Natural killer cell (primary cell): ENCODE data around the gene SLC20A1. TPM values are rescaled to one million over a fixed set of nuclear protein-coding genes. Genes with fewer than 3 reads are reported as not detected.

Source experiments
- ATAC-seq, 3 donors: fragments of 150-1000 bp in 2 of 3; fragments of 200-7000 bp in 1 of 3; cut with Tn5 transposase; 1 replicate in 1 of 3; 2 replicates in 2 of 3; pipeline ENCODE4 v1.10.0; 2021; ENCODE audit warnings: mild to moderate bottlenecking in 2 of 3, moderate library complexity in 2 of 3
- DNase-seq, 2 donors: peaks; one replicate each; pipeline versions ENCODE4 v3.0.0 to v3.0.0-alpha.2; 2013 to 2021; ENCODE audit warnings: mixed read lengths in 1 of 2
- H3K27ac ChIP-seq: one replicate; pipeline ENCODE4 v1.5.1; 2013; ENCODE audit warnings: mild to moderate bottlenecking, low read length
- H3K27me3 ChIP-seq: one replicate; pipeline ENCODE4 v1.6.1; 2013; ENCODE audit warnings: low read length; ENCODE audit not compliant: control insufficient read depth, insufficient read depth
- H3K36me3 ChIP-seq: one replicate; pipeline ENCODE4 v1.6.1; 2013; ENCODE audit warnings: low read length; ENCODE audit not compliant: control insufficient read depth, insufficient read depth
- H3K4me1 ChIP-seq: one replicate; pipeline ENCODE4 v1.6.1; 2013; ENCODE audit warnings: low read length; ENCODE audit not compliant: control insufficient read depth, insufficient read depth
- H3K4me3 ChIP-seq: one replicate; pipeline ENCODE4 v1.5.1; 2013; ENCODE audit warnings: low read length
- H3K9me3 ChIP-seq: one replicate; pipeline ENCODE4 v1.6.1; 2013; ENCODE audit warnings: low read length; ENCODE audit not compliant: control insufficient read depth, insufficient read depth
- H3K27ac Mint-ChIP-seq, 2 donors: one replicate each; pipeline ENCODE4 v1.8.0; 2022; ENCODE audit warnings: mild to moderate bottlenecking in 2 of 2, mixed read lengths in 2 of 2, moderate library complexity in 1 of 2
- H3K27me3 Mint-ChIP-seq, 2 donors: one replicate each; pipeline ENCODE4 v1.8.0; 2022; ENCODE audit warnings: low read depth in 2 of 2, mixed read lengths in 2 of 2
- H3K36me3 Mint-ChIP-seq: one replicate; pipeline ENCODE4 v1.8.0; 2022; ENCODE audit warnings: mixed read lengths
- H3K4me1 Mint-ChIP-seq, 2 donors: one replicate each; pipeline ENCODE4 v1.8.0; 2022; ENCODE audit warnings: mixed read lengths in 2 of 2
- H3K4me3 Mint-ChIP-seq: one replicate; pipeline ENCODE4 v1.8.0; 2022; ENCODE audit warnings: mild to moderate bottlenecking, moderate library complexity, mixed read lengths
- H3K9me3 Mint-ChIP-seq, 2 donors: one replicate each; pipeline ENCODE4 v1.8.0; 2022; ENCODE audit warnings: mixed read lengths in 2 of 2
- WGBS: methylation state at CpG from one replicate; pipeline ENCODE4 v1.1.7; 2013; ENCODE audit warnings: missing lambda C conversion rate; ENCODE audit not compliant: insufficient coverage; 5-methylcytosine and 5-hydroxymethylcytosine counted together
- intact Hi-C: fragments of 100-400 bp; cut with micrococcal nuclease; formaldehyde crosslinking; loops from one replicate; pipeline ENCODE4 v1.14.2; 2022
- total RNA-seq, 4 donors: library from RNA; stranded (reverse); fragments of 120-200 nt in 1 of 4; gene quantifications; one replicate each; pipeline versions ENCODE4 v1.2.3 to v1.2.4, GENCODE V29; 2013 to 2022
- TF ChIP-seq, protein P1 (sequence below): fragments of 200-600 bp; IDR thresholded peaks from one replicate; pipeline ENCODE4 v1.8.0; 2022; ENCODE audit warnings: antibody characterized with exemption

The SLC20A1 gene
- total RNA-seq, 3 donors from 2014 or later (not counting 1 experiment from before 2014, with no cell fraction given) = 193 to 241 (median 233) TPM

DNA sequence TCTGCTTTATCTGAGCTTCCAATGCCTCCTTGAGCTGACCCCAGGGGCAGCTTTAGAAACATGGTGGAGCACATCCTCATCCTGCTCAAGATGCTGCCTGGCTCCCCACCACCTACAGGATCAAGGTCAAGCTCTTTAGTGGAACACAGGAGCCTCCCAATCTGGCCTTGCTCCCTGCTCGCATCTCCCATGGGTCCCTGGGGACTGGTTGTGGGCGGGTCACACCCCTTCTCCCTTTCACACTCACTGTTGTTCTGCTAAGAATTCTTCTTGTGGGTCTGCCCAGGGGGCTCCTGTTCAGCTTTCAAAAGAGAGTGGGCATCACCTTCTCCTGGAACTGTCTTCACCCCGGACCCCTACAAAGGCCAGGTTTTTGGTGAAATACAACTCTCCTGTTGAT, 66.7 kb downstream of the SLC20A1 start:
- 72% methylated on average over 3 of the region's 3 CpGs for WGBS
- Mint-ChIP-seq H3K36me3 (no peaks in the 10 kb centered on the region), H3K9me3 (no peaks in the 10 kb centered on the region), H3K4me3 (no peak overlapping the region), H3K27ac (no peak overlapping the region), H3K27me3 (peaks cover 0 to 2% of the 10 kb centered on the region in 2 donors), H3K4me1 (peaks cover 20 to 45% of the 10 kb centered on the region in 2 donors)
- Histone ChIP-seq H3K27me3 (no peaks in the 10 kb centered on the region), H3K27ac (no peak overlapping the region), H3K4me3 (no peak overlapping the region), H3K4me1 (peaks cover 24% of the 10 kb centered on the region), H3K9me3 (no peaks in the 10 kb centered on the region), H3K36me3 (no peaks in the 10 kb centered on the region)
- DNase-seq (no peak), ATAC-seq (no peak)
- TF ChIP-seq, protein P1, sequence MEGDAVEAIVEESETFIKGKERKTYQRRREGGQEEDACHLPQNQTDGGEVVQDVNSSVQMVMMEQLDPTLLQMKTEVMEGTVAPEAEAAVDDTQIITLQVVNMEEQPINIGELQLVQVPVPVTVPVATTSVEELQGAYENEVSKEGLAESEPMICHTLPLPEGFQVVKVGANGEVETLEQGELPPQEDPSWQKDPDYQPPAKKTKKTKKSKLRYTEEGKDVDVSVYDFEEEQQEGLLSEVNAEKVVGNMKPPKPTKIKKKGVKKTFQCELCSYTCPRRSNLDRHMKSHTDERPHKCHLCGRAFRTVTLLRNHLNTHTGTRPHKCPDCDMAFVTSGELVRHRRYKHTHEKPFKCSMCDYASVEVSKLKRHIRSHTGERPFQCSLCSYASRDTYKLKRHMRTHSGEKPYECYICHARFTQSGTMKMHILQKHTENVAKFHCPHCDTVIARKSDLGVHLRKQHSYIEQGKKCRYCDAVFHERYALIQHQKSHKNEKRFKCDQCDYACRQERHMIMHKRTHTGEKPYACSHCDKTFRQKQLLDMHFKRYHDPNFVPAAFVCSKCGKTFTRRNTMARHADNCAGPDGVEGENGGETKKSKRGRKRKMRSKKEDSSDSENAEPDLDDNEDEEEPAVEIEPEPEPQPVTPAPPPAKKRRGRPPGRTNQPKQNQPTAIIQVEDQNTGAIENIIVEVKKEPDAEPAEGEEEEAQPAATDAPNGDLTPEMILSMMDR = no peak
- intact Hi-C loops = no loop called here

- 83% methylated on average over 17 of the region's 17 CpGs for WGBS
- H3K36me3 ChIP-seq = no peaks in the 10 kb centered on the region
- ATAC-seq (no peak), DNase-seq (no peak)
- Mint-ChIP-seq H3K27ac (no peak overlapping the region), H3K9me3 (no peaks in the 10 kb centered on the region), H3K4me3 (no peak overlapping the region), H3K36me3 (no peaks in the 10 kb centered on the region), H3K27me3 (peaks cover 0 to 2% of the 10 kb centered on the region in 2 donors), H3K4me1 (peaks cover 14 to 41% of the 10 kb centered on the region in 2 donors)
- H3K9me3 ChIP-seq = no peaks in the 10 kb centered on the region
- no peak overlapping the region for H3K4me3 ChIP-seq
- H3K27ac ChIP-seq = no peak overlapping the region
- H3K27me3 ChIP-seq = no peaks in the 10 kb centered on the region
- TF ChIP-seq, protein P1 = no peak
- H3K4me1 ChIP-seq = peaks cover 19% of the 10 kb centered on the region
- intact Hi-C loops = no loop called here
These were observed 67.3 kb downstream of the SLC20A1 start for GRCh38 chr2:112712903-112713584.

Other genes with a start within 250 kb of the SLC20A1 start
- gene RGPD8, start 212.3 kb upstream of the SLC20A1 start, total RNA-seq = 10 to 100 TPM; 30.7 to 38.5 (median 34.1) TPM
- 10 to 100 TPM; 14.3 to 26.8 (median 26.4) TPM for gene TTL, start 163.8 kb upstream of the SLC20A1 start, total RNA-seq
- gene POLR1B, start 103.5 kb upstream of the SLC20A1 start, total RNA-seq = 10 to 100 TPM; 16.2 to 26.5 (median 22.1) TPM
- 10 to 100 TPM; 21.9 to 24.1 (median 22.4) TPM for gene CHCHD5, start 61.3 kb upstream of the SLC20A1 start, total RNA-seq
- 1 to 10 TPM in 1 of 3 donors, under 1 TPM in 1, not detected in 1; 0.45 to 2.0 TPM for gene NT5DC4, start 75.1 kb downstream of the SLC20A1 start, total RNA-seq
- gene CKAP2L, start 118.7 kb downstream of the SLC20A1 start, total RNA-seq = 1 to 10 TPM; 1.2 to 3.4 (median 1.2) TPM
- gene IL1A, start 138.6 kb downstream of the SLC20A1 start, total RNA-seq = 1 to 10 TPM in 1 of 3 donors, under 1 TPM in 1, not detected in 1; 0.45 to 1.6 TPM
- gene IL1B, start 190.8 kb downstream of the SLC20A1 start, total RNA-seq = 100 to 1,000 TPM in 2 of 3 donors, 10 to 100 TPM in 1; 92.6 to 250 (median 110) TPM